Neural cell (in vitro differentiated cells): ENCODE data around the gene MDM1. TPM values are rescaled to one million over a fixed set of nuclear protein-coding genes. Genes with fewer than 3 reads are reported as not detected.

Experiments used
- H2AFZ ChIP-seq: fragments of 200-600, 300-800 bp; sonication (generic), shearing (Covaris generic); 2 replicates; pipeline ENCODE4 v1.6.0; 2014; ENCODE audit warnings: low read depth, mild to moderate bottlenecking, antibody characterized with exemption, low read length, moderate library complexity
- H3F3A ChIP-seq: fragments of 200-600 bp; shearing (Covaris generic); 2 replicates; pipeline ENCODE4 v1.6.1; 2016; ENCODE audit warnings: mild to moderate bottlenecking, moderate library complexity, mixed read lengths, antibody characterized with exemption, low read length; ENCODE audit not compliant: insufficient read depth, poor library complexity, severe bottlenecking
- H3K27ac ChIP-seq: fragments of 200-600, 300-800 bp; sonication (generic), shearing (Covaris generic); 2 replicates; pipeline ENCODE4 v1.5.1; 2014; ENCODE audit warnings: mild to moderate bottlenecking, low read length, moderate library complexity
- H3K27me3 ChIP-seq: fragments of 300-800, 200-600 bp; sonication (generic), shearing (Covaris generic); 2 replicates; pipeline ENCODE4 v1.6.0; 2014; ENCODE audit warnings: mild to moderate bottlenecking, low read depth, low read length, moderate library complexity; ENCODE audit not compliant: insufficient read depth
- H3K36me3 ChIP-seq: fragments of 300-800, 200-600 bp; sonication (generic), shearing (Covaris generic); 2 replicates; pipeline ENCODE4 v1.5.1; 2014; ENCODE audit warnings: mild to moderate bottlenecking, antibody characterized with exemption, low read length, moderate library complexity; ENCODE audit not compliant: insufficient read depth
- H3K4me2 ChIP-seq: fragments of 300-800, 200-600 bp; sonication (generic), shearing (Covaris generic); 2 replicates; pipeline ENCODE4 v1.6.0; 2014; ENCODE audit warnings: mild to moderate bottlenecking, low read length
- H3K4me3 ChIP-seq: fragments of 300-800, 200-600 bp; sonication (generic), shearing (Covaris generic); 2 replicates; pipeline ENCODE4 v1.5.1; 2014; ENCODE audit warnings: mild to moderate bottlenecking, low read length, moderate library complexity
- H3K79me2 ChIP-seq: fragments of 200-600 bp; shearing (Covaris generic); replicated peaks from 2 replicates; pipeline ENCODE4 v1.6.0; 2014; ENCODE audit warnings: mild to moderate bottlenecking, low read length, moderate library complexity; ENCODE audit not compliant: insufficient read depth
- H3K9ac ChIP-seq: fragments of 300-800, 200-600 bp; sonication (generic), shearing (Covaris generic); 2 replicates; pipeline ENCODE4 v1.6.1; 2016; ENCODE audit warnings: mild to moderate bottlenecking, low read length, mixed read lengths
- H3K9me2 ChIP-seq: fragments of 200-600 bp; shearing (Covaris generic); 2 replicates; pipeline ENCODE4 v1.6.1; 2016; ENCODE audit warnings: mild to moderate bottlenecking, low read length, mixed read lengths; ENCODE audit not compliant: insufficient read depth
- H3K9me3 ChIP-seq: fragments of 200-600, 300-800 bp; sonication (generic), shearing (Covaris generic); 2 replicates; pipeline ENCODE4 v1.6.1; 2016; ENCODE audit warnings: mild to moderate bottlenecking, mixed run types, low read length, moderate library complexity, mixed read lengths
- H4K20me1 ChIP-seq: fragments of 200-600 bp; shearing (Covaris generic); 2 replicates; pipeline ENCODE4 v1.6.1; 2016; ENCODE audit warnings: mild to moderate bottlenecking, mixed run types; ENCODE audit not compliant: insufficient read depth
- CTCF ChIP-seq: fragments of 450-650 bp; IDR thresholded peaks from 2 replicates; pipeline ENCODE4 v1.5.1; 2014; ENCODE audit warnings: antibody characterized with exemption, mild to moderate bottlenecking, moderate library complexity; ENCODE audit not compliant: poor library complexity, severe bottlenecking
- EP300 ChIP-seq: fragments of 450-650 bp; conservative IDR thresholded peaks from 2 replicates; pipeline ENCODE4 v1.6.1; 2014; ENCODE audit warnings: antibody characterized with exemption, mild to moderate bottlenecking, moderate library complexity; ENCODE audit not compliant: poor library complexity, severe bottlenecking
- EZH2 ChIP-seq: fragments of 200-600, 300-800 bp; shearing (Covaris generic), sonication (generic); IDR thresholded peaks from 2 replicates; pipeline ENCODE4 v1.6.1; 2014; ENCODE audit warnings: antibody characterized with exemption, low read length, borderline replicate concordance, mild to moderate bottlenecking; ENCODE audit not compliant: insufficient read depth, poor library complexity, severe bottlenecking
- MXI1 ChIP-seq: fragments of 450-650 bp; conservative IDR thresholded peaks from 2 replicates; pipeline ENCODE4 v1.6.1; 2014; ENCODE audit warnings: antibody characterized with exemption, mild to moderate bottlenecking; ENCODE audit not compliant: poor library complexity, severe bottlenecking
- POLR2AphosphoS5 ChIP-seq: IDR thresholded peaks from 2 replicates; pipeline ENCODE4 v1.6.1; 2012
- RAD21 ChIP-seq: fragments of 450-650 bp; conservative IDR thresholded peaks from 2 replicates; pipeline ENCODE4 v1.6.1; 2014; ENCODE audit warnings: antibody characterized with exemption, mild to moderate bottlenecking, moderate library complexity
- REST ChIP-seq: IDR thresholded peaks from 2 replicates; pipeline ENCODE4 v1.6.1; 2012; ENCODE audit warnings: borderline replicate concordance
- SMC3 ChIP-seq: fragments of 450-650 bp; conservative IDR thresholded peaks from 2 replicates; pipeline ENCODE4 v1.6.1; 2014; ENCODE audit warnings: antibody characterized with exemption, mild to moderate bottlenecking, moderate library complexity; ENCODE audit not compliant: poor library complexity
- TAF1 ChIP-seq: IDR thresholded peaks from 2 replicates; pipeline ENCODE4 v1.6.1; 2012; ENCODE audit warnings: low read depth
- polyA plus RNA-seq: library from polyadenylated mRNA; depleted of rRNA; stranded (reverse); fragments of >200 nt; gene quantifications from 2 replicates; pipeline ENCODE4 v1.2.3, GENCODE V29; 2014

The MDM1 gene
- polyA plus RNA-seq, 1 donor from 2014 or later, result 35.5 TPM

- H3K4me2 ChIP-seq, result no peak overlapping the region
- H2AFZ ChIP-seq, result no peak overlapping the region
- no peaks in the 10 kb centered on the region for H3K27me3 ChIP-seq
- no peaks in the 10 kb centered on the region for H3K9me2 ChIP-seq
- no peak overlapping the region for H3K9ac ChIP-seq
- H3F3A ChIP-seq, result no peaks in the 10 kb centered on the region
- no peaks in the 10 kb centered on the region for H3K36me3 ChIP-seq
- H3K9me3 ChIP-seq, result no peaks in the 10 kb centered on the region
- H3K27ac ChIP-seq, result no peak overlapping the region
- H3K79me2 ChIP-seq, result no peaks in the 10 kb centered on the region
- TF ChIP-seq POLR2AphosphoS5 (no peak), CTCF (peak; percentile 74), RAD21 (peak; percentile 74), SMC3 (peak; percentile 88)
- H4K20me1 ChIP-seq, result no peaks in the 10 kb centered on the region
- no peak overlapping the region for H3K4me3 ChIP-seq
These were observed 15.0 kb downstream of the MDM1 start for GRCh38 chr12:68317047-68317667.

GRCh38 chr12:68310370-68310769 lies 21.8 kb downstream of the MDM1 start:
- no peak overlapping the region for H3K27ac ChIP-seq
- H3K4me2 ChIP-seq, result no peak overlapping the region
- no peak overlapping the region for H3K9ac ChIP-seq
- H3F3A ChIP-seq, result no peaks in the 10 kb centered on the region
- H3K9me3 ChIP-seq, result no peaks in the 10 kb centered on the region
- H2AFZ ChIP-seq, result no peak overlapping the region
- no peak overlapping the region for H3K4me3 ChIP-seq
- H3K36me3 ChIP-seq, result no peaks in the 10 kb centered on the region
- H3K79me2 ChIP-seq, result no peaks in the 10 kb centered on the region
- no peaks in the 10 kb centered on the region for H4K20me1 ChIP-seq
- no peaks in the 10 kb centered on the region for H3K9me2 ChIP-seq
- H3K27me3 ChIP-seq, result no peaks in the 10 kb centered on the region
- no peak for TF ChIP-seq TAF1
- TF ChIP-seq RAD21, result no peak
- TF ChIP-seq REST, result no peak
- no peak for TF ChIP-seq EP300
- TF ChIP-seq EZH2, result no peak
- TF ChIP-seq SMC3, result no peak
- no peak for TF ChIP-seq CTCF
- TF ChIP-seq POLR2AphosphoS5, result no peak
- TF ChIP-seq MXI1, result no peak
